Measurements from ENCODE around the gene MAP3K14. TPM values are rescaled to one million over a fixed set of nuclear protein-coding genes. Genes with fewer than 3 reads are reported as not detected.
A peak's percentile ranks its signal among the peaks of the same experiment; 100 is the strongest.
"Not testable (repeated sequence)": the region's sequence is repeated elsewhere in the genome, so short reads cannot be mapped to it uniquely, and the experiment has no call there.

MAP3K14 gene
- total and polyA plus RNA-seq, 2 donors (not counting 1 experiment from before 2014, with no cell fraction given) = 3.6 to 5.2 TPM

- Histone ChIP-seq H2AFZ (ENCODE audit: low read length) (no peak overlapping the region), H3K4me3 (replicated peaks in 1 of 4; ENCODE audit: control extremely low read depth in 1 of 4, insufficient read depth in 1 of 4, low read depth in 3 of 4, low read length in 4 of 4) (no peak overlapping the region), H3K27ac (ENCODE audit: insufficient read depth, low read length) (peak overlapping the region; percentile 55), H3K4me1 (ENCODE audit: control insufficient read depth, extremely low read depth, insufficient read depth, low read length) (peaks cover 22% of the 10 kb centered on the region), H3K4me2 (ENCODE audit: extremely low read depth, insufficient read depth, low read length) (peak overlapping the region; percentile 10), H3K36me3 (ENCODE audit: control insufficient read depth, insufficient read depth, low read length) (no peaks in the 10 kb centered on the region), H3K9me3 (ENCODE audit: control insufficient read depth, insufficient read depth, low read depth, low read length) (no peaks in the 10 kb centered on the region), H4K20me1 (ENCODE audit: control insufficient read depth, extremely low read depth, insufficient read depth, low read length) (no peaks in the 10 kb centered on the region), H3K9ac (ENCODE audit: insufficient read depth, low read length) (no peak overlapping the region), H3K79me2 (ENCODE audit: control insufficient read depth, insufficient read depth, low read length) (no peaks in the 10 kb centered on the region), H3K27me3 (ENCODE audit: control insufficient read depth, insufficient read depth, low read length) (no peaks in the 10 kb centered on the region)
- no peak for TF ChIP-seq CTCF (conservative IDR thresholded peaks at IDR 0.05 in 1 of 2, IDR thresholded peaks at IDR 0.05 in 1 of 2; ENCODE audit: low read depth in 1 of 2, low read length in 2 of 2)
- TF ChIP-seq EZH2 (IDR thresholded peaks at IDR 0.05; ENCODE audit: low read length, missing control alignments) = no peak
- DNase-seq (ENCODE audit: low read depth in 2 of 2) = peak; percentile 70 to 98
Measured at GRCh38 chr17:45345554-45346215, 28.9 kb upstream of the MAP3K14 start.

- no peaks in the 10 kb centered on the region for H3K9me3 ChIP-seq (ENCODE audit: control insufficient read depth, insufficient read depth, low read depth, low read length)
- peak overlapping the region; percentile 10 for H3K4me2 ChIP-seq (ENCODE audit: extremely low read depth, insufficient read depth, low read length)
- TF ChIP-seq CTCF (conservative IDR thresholded peaks at IDR 0.05 in 1 of 2, IDR thresholded peaks at IDR 0.05 in 1 of 2; ENCODE audit: low read depth in 1 of 2, low read length in 2 of 2) = no peak
- TF ChIP-seq EZH2 (IDR thresholded peaks at IDR 0.05; ENCODE audit: low read length, missing control alignments) = no peak
- H3K27ac ChIP-seq (ENCODE audit: insufficient read depth, low read length) = peak overlapping the region; percentile 55
- no peak overlapping the region for H3K4me3 ChIP-seq (replicated peaks in 1 of 4; ENCODE audit: control extremely low read depth in 1 of 4, insufficient read depth in 1 of 4, low read depth in 3 of 4, low read length in 4 of 4)
- DNase-seq (ENCODE audit: low read depth in 2 of 2) = no peak
- H2AFZ ChIP-seq (ENCODE audit: low read length) = no peak overlapping the region
- no peaks in the 10 kb centered on the region for H4K20me1 ChIP-seq (ENCODE audit: control insufficient read depth, extremely low read depth, insufficient read depth, low read length)
- no peaks in the 10 kb centered on the region for H3K79me2 ChIP-seq (ENCODE audit: control insufficient read depth, insufficient read depth, low read length)
- H3K4me1 ChIP-seq (ENCODE audit: control insufficient read depth, extremely low read depth, insufficient read depth, low read length) = peaks cover 24% of the 10 kb centered on the region
- H3K36me3 ChIP-seq (ENCODE audit: control insufficient read depth, insufficient read depth, low read length) = no peaks in the 10 kb centered on the region
- no peaks in the 10 kb centered on the region for H3K27me3 ChIP-seq (ENCODE audit: control insufficient read depth, insufficient read depth, low read length)
- no peak overlapping the region for H3K9ac ChIP-seq (ENCODE audit: insufficient read depth, low read length)
Measured at GRCh38 chr17:45345246-45345553, 28.4 kb upstream of the MAP3K14 start.

GRCh38 chr17:45343967-45344664 lies 27.3 kb upstream of the MAP3K14 start:
- H3K27me3 ChIP-seq (ENCODE audit: control insufficient read depth, insufficient read depth, low read length) = not testable (repeated sequence)
- H3K4me1 ChIP-seq (ENCODE audit: control insufficient read depth, extremely low read depth, insufficient read depth, low read length) = peaks cover 24% of the 10 kb centered on the region

More at GRCh38 chr17:45343967-45344664, 27.3 kb upstream of the MAP3K14 start:
- not testable (repeated sequence) for H3K4me3 ChIP-seq (replicated peaks in 1 of 4; ENCODE audit: control extremely low read depth in 1 of 4, insufficient read depth in 1 of 4, low read depth in 3 of 4, low read length in 4 of 4); H3K36me3 ChIP-seq (ENCODE audit: control insufficient read depth, insufficient read depth, low read length); H3K9me3 ChIP-seq (ENCODE audit: control insufficient read depth, insufficient read depth, low read depth, low read length); H4K20me1 ChIP-seq (ENCODE audit: control insufficient read depth, extremely low read depth, insufficient read depth, low read length); H3K4me2 ChIP-seq (ENCODE audit: extremely low read depth, insufficient read depth, low read length); H3K9ac ChIP-seq (ENCODE audit: insufficient read depth, low read length); H3K27ac ChIP-seq (ENCODE audit: insufficient read depth, low read length); DNase-seq (ENCODE audit: low read depth in 2 of 2); H2AFZ ChIP-seq (ENCODE audit: low read length); H3K79me2 ChIP-seq (ENCODE audit: control insufficient read depth, insufficient read depth, low read length)
